Mesothelial cell of epicardium (in vitro differentiated cells): Measurements from ENCODE around the gene APIP. TPM values are rescaled to one million over a fixed set of nuclear protein-coding genes. Genes with fewer than 3 reads are reported as not detected.

Experiments
- DNase-seq, 2 experiments: peaks; one replicate each; pipeline ENCODE4 v3.0.0; 2021; ENCODE audit warnings: low spot score in 2 of 2; ENCODE audit not compliant: unreplicated experiment in 2 of 2
- H3K27ac Mint-ChIP-seq: 2 replicates; pipeline ENCODE4 v1.8.0; 2021; ENCODE audit warnings: mixed read lengths
- H3K27me3 Mint-ChIP-seq: 2 replicates; pipeline ENCODE4 v1.8.0; 2021; ENCODE audit warnings: low read depth, mixed read lengths
- H3K36me3 Mint-ChIP-seq: 2 replicates; pipeline ENCODE4 v1.8.0; 2021; ENCODE audit warnings: mixed read lengths
- H3K4me1 Mint-ChIP-seq: 2 replicates; pipeline ENCODE4 v1.8.0; 2021; ENCODE audit warnings: mixed read lengths
- H3K4me3 Mint-ChIP-seq: 2 replicates; pipeline ENCODE4 v1.8.0; 2021; ENCODE audit warnings: mild to moderate bottlenecking, moderate library complexity, mixed read lengths
- H3K9me3 Mint-ChIP-seq: 2 replicates; pipeline ENCODE4 v1.8.0; 2021; ENCODE audit warnings: mixed read lengths
- total RNA-seq: library from RNA; stranded (reverse); gene quantifications from 3 replicates; pipeline ENCODE4 v1.2.1, GENCODE V29; 2021
- TF ChIP-seq, protein P1 (sequence below): fragments of 200-600 bp; sonication (generic); IDR thresholded peaks from one replicate; pipeline ENCODE4 v1.5.0; 2021; ENCODE audit warnings: antibody characterized with exemption; ENCODE audit not compliant: unreplicated experiment

The APIP gene
- total RNA-seq, 1 donor from 2014 or later: 22.9 TPM

DNA sequence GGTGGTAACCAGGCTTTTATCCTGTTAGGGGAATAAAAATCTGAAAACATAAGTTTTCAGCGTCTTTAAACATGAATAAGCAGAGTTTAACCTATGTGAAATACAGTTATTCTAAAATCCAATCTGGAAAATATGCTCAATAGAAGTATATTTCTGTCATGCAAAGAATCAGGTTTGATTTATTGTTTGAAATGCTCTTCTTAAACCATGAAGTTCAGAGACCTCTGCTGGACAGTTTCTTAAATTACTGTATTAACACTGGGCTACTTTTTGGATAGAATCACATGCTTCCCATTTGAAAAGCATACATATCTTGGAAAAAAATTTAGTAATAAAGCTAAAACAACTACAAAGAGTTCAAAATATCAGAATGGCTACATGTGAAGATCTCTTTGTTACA lies 25.4 kb downstream of the APIP start:
- H3K27ac Mint-ChIP-seq: no peak overlapping the region
- peaks cover 9% of the 10 kb centered on the region for H3K36me3 Mint-ChIP-seq
- H3K9me3 Mint-ChIP-seq: no peaks in the 10 kb centered on the region
- H3K4me3 Mint-ChIP-seq: no peak overlapping the region
- TF ChIP-seq, protein P1, sequence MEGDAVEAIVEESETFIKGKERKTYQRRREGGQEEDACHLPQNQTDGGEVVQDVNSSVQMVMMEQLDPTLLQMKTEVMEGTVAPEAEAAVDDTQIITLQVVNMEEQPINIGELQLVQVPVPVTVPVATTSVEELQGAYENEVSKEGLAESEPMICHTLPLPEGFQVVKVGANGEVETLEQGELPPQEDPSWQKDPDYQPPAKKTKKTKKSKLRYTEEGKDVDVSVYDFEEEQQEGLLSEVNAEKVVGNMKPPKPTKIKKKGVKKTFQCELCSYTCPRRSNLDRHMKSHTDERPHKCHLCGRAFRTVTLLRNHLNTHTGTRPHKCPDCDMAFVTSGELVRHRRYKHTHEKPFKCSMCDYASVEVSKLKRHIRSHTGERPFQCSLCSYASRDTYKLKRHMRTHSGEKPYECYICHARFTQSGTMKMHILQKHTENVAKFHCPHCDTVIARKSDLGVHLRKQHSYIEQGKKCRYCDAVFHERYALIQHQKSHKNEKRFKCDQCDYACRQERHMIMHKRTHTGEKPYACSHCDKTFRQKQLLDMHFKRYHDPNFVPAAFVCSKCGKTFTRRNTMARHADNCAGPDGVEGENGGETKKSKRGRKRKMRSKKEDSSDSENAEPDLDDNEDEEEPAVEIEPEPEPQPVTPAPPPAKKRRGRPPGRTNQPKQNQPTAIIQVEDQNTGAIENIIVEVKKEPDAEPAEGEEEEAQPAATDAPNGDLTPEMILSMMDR: peak; percentile 21
- no peaks in the 10 kb centered on the region for H3K27me3 Mint-ChIP-seq
- DNase-seq: no peak
- no peaks in the 10 kb centered on the region for H3K4me1 Mint-ChIP-seq

DNA sequence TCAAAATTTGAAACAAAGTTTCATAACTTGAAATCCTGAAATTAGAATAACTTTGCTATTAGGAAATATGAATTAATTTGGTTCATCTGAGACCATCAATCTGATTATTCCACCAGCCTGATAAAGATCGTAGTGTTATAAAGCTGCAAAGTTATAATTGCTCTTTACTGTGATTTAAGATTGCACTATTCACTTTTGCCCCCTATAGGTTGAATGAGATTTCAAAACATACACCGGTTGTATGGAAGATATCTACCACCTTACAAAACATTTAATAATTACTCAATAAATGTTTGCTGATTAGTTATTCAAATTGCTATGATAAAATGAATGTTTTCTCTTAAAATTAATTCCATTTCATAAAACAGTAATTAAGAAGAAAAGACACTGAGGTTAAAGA lies 26.1 kb downstream of the APIP start:
- Mint-ChIP-seq H3K4me1 (no peaks in the 10 kb centered on the region), H3K9me3 (no peaks in the 10 kb centered on the region), H3K36me3 (peaks cover 7% of the 10 kb centered on the region), H3K27me3 (no peaks in the 10 kb centered on the region), H3K4me3 (no peak overlapping the region), H3K27ac (no peak overlapping the region)
- DNase-seq: no peak
- TF ChIP-seq, protein P1: peak; percentile 22

DNA sequence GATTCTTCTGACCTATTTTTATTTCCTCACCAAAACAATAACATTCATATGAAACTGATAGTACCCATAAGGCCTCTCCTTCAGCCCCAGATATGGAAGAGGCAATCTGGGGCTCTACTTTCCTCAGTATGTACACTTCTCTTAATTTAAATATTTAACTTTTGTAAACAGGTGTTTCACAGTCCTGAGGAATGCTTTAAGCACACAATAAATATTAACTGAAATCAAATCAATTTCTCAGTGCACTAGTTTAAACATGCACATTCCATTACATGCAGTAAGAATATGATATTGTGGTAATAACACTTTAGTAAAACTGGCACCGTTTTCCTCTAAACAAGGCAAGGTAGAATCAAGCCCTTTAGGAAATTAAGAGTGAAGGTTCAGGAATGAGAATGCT lies 28.9 kb downstream of the APIP start:
- H3K27me3 Mint-ChIP-seq: no peaks in the 10 kb centered on the region
- H3K4me1 Mint-ChIP-seq: no peaks in the 10 kb centered on the region
- H3K27ac Mint-ChIP-seq: no peak overlapping the region
- TF ChIP-seq, protein P1: no peak
- H3K9me3 Mint-ChIP-seq: no peaks in the 10 kb centered on the region
- DNase-seq: no peak
- H3K4me3 Mint-ChIP-seq: no peak overlapping the region
- peaks cover 19% of the 10 kb centered on the region for H3K36me3 Mint-ChIP-seq

DNA sequence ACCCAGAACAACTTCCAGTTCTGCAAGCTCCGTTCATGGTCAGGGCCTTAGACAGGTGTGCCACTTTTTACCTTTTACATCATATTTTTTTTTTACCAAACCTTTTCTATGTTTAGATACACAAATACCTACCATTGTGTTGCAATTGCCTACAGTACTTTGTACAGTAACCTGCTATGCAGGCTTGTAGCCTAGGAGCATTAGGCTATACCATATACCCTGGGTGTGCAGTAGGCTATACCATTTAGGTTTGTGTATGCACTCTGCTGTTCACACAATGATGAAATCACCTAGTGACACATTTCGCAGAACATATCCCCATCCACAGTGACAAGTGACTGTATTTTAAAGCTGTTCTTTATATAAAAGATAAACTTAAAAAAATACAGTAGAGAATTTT lies 29.6 kb downstream of the APIP start:
- DNase-seq: no peak
- H3K4me1 Mint-ChIP-seq: no peaks in the 10 kb centered on the region
- no peak overlapping the region for H3K27ac Mint-ChIP-seq
- H3K36me3 Mint-ChIP-seq: peaks cover 25% of the 10 kb centered on the region
- no peaks in the 10 kb centered on the region for H3K27me3 Mint-ChIP-seq
- TF ChIP-seq, protein P1: no peak
- H3K9me3 Mint-ChIP-seq: peaks cover 4% of the 10 kb centered on the region
- no peak overlapping the region for H3K4me3 Mint-ChIP-seq

DNA sequence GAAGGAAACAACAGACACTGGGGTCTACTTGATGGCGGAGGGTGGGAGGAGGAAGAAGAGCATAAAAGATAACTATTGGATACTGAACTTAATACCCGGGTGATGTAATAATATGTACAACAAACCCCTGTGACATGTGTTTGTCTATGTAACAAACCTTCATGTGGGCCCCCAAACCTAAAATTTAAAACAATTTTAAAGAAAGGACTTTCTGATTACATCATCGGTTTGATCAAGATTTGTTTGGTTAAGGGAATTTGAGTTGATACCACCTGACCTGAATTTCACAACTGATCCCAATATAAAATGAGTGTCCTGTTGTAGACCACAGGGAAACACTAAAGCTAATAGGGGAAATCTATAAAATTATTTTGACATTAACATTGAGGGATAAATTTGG lies 34.3 kb downstream of the APIP start:
- no peaks in the 10 kb centered on the region for H3K4me1 Mint-ChIP-seq
- TF ChIP-seq, protein P1: no peak
- H3K27me3 Mint-ChIP-seq: no peaks in the 10 kb centered on the region
- DNase-seq: no peak
- no peak overlapping the region for H3K4me3 Mint-ChIP-seq
- H3K36me3 Mint-ChIP-seq: peaks cover 37% of the 10 kb centered on the region
- H3K27ac Mint-ChIP-seq: no peak overlapping the region
- peaks cover 7% of the 10 kb centered on the region for H3K9me3 Mint-ChIP-seq

DNA sequence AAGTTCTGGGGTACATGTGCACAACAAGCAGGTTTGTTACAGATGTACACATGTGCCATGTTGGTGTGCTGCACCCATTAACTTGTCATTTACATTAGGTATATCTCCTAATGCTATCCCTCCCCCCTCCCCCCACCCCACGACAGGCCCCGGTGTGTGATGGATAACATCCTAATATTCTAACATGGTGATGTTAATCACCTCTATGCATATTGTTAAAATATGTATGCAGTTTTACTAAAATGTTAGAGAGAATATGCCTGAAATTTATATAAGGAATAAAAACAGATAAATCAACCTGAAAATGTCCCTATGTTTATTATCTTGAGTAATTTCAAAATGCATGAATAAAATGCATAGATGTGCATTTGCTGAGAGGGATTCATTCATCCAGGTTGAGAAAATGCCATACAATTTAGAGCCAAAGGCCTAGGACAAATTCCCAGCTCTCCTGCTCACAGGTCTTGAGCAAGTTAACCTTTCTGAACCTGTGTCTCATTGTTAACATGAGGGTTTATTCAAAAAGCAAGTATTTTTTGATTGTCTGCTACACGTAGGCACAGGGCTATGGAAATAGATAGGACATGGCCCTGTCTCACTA lies 38.7 kb downstream of the APIP start:
- no peak overlapping the region for H3K4me3 Mint-ChIP-seq

More for the DNA sequence above, 38.7 kb downstream of the APIP start:
- Mint-ChIP-seq H3K27ac (no peak overlapping the region), H3K27me3 (no peaks in the 10 kb centered on the region), H3K4me1 (no peaks in the 10 kb centered on the region), H3K36me3 (peaks cover 42% of the 10 kb centered on the region), H3K9me3 (peaks cover 21% of the 10 kb centered on the region)
- DNase-seq: no peak
- TF ChIP-seq, protein P1: no peak
